Uterus (tissue), 4 donors: ENCODE measurements around the gene VAPA. TPM values are rescaled to one million over a fixed set of nuclear protein-coding genes. Genes with fewer than 3 reads are reported as not detected.

ENCODE experiments used
- DNase-seq, 2 donors: peaks; one replicate each; pipeline ENCODE4 v3.0.0-alpha.2; 2019 to 2020
- H3K27ac ChIP-seq, 2 donors: fragments of 200-600 bp; sonication (generic); 1 replicate in 1 of 2; 2 replicates in 1 of 2; pipeline ENCODE4 v1.5.1; 2016 to 2018
- H3K27me3 ChIP-seq, 2 donors: fragments of 200-600 bp; sonication (generic); one replicate each; pipeline ENCODE4 v1.5.1; 2018 to 2019; ENCODE audit warnings: control low read depth in 1 of 2
- H3K36me3 ChIP-seq, 2 donors: fragments of 200-600 bp; sonication (generic); one replicate each; pipeline ENCODE4 v1.5.1; 2019; ENCODE audit warnings: control low read depth in 1 of 2
- H3K4me1 ChIP-seq, 2 donors: fragments of 200-600 bp; sonication (generic); one replicate each; pipeline ENCODE4 v1.5.1; 2018 to 2019; ENCODE audit warnings: control low read depth in 1 of 2
- H3K4me3 ChIP-seq, 2 donors: fragments of 200-600 bp; sonication (generic); 1 replicate in 1 of 2; 2 replicates in 1 of 2; pipeline ENCODE4 v1.5.1; 2018 to 2019; ENCODE audit warnings: mild to moderate bottlenecking in 1 of 2
- H3K9me3 ChIP-seq, 2 donors: fragments of 200-600 bp; sonication (generic); one replicate each; pipeline ENCODE4 v1.5.1; 2019; ENCODE audit warnings: control low read depth in 1 of 2
- CTCF ChIP-seq, 4 experiments: fragments of 200-600 bp in 2 of 4; fragments of 450-650 bp in 2 of 4; sonication (generic) in 2 of 4; IDR thresholded peaks; one replicate each; pipeline ENCODE4 v1.5.1; 2016 to 2019; ENCODE audit warnings: antibody characterized with exemption in 4 of 4, mild to moderate bottlenecking in 2 of 4, moderate library complexity in 1 of 4
- POLR2A ChIP-seq, 2 donors: fragments of 450-650 bp; IDR thresholded peaks; one replicate each; pipeline ENCODE4 v1.6.1; 2016; ENCODE audit warnings: antibody characterized with exemption in 2 of 2, mild to moderate bottlenecking in 1 of 2, moderate library complexity in 1 of 2
- intact Hi-C: fragments of 100-400 bp; cut with DNase I; formaldehyde crosslinking; loops from one replicate; pipeline ENCODE4 v1.15.1; 2023; ENCODE audit warnings: low total_unique reads
- total RNA-seq, 4 donors: library from RNA; depleted of rRNA in 3 of 4; stranded (reverse); fragments of >200 nt in 3 of 4; gene quantifications; one replicate each; pipeline versions ENCODE4 v1.1.0 to v1.2.4, GENCODE V29; 2014 to 2023
- donor health status: DM: yes; HTN: yes; CAD: no.

The VAPA gene
- total RNA-seq, 4 donors from 2014 or later: 119 to 253 (median 226) TPM

GRCh38 chr18:9952633-9953416 lies 39.0 kb downstream of the VAPA start:
- intact Hi-C loops: no loop called here
- H3K36me3 ChIP-seq: no peaks in the 10 kb centered on the region
- no peak overlapping the region for H3K27ac ChIP-seq
- H3K4me1 ChIP-seq: no peaks in the 10 kb centered on the region
- no peaks in the 10 kb centered on the region for H3K9me3 ChIP-seq
- H3K4me3 ChIP-seq: no peak overlapping the region
- no peak for TF ChIP-seq POLR2A (IDR thresholded peaks at IDR 0.05)
- no peak for TF ChIP-seq CTCF (IDR thresholded peaks at IDR 0.05)
- DNase-seq: no peak
- H3K27me3 ChIP-seq: no peaks in the 10 kb centered on the region

- Histone ChIP-seq H3K27ac (no peak overlapping the region), H3K36me3 (no peaks in the 10 kb centered on the region), H3K9me3 (no peaks in the 10 kb centered on the region), H3K4me3 (no peak overlapping the region), H3K27me3 (no peaks in the 10 kb centered on the region), H3K4me1 (no peaks in the 10 kb centered on the region)
- no peak for DNase-seq
- no peak for TF ChIP-seq CTCF (IDR thresholded peaks at IDR 0.05)
- TF ChIP-seq POLR2A (IDR thresholded peaks at IDR 0.05): no peak
- intact Hi-C loops: no loop called here
These were observed 45.1 kb downstream of the VAPA start for GRCh38 chr18:9958861-9959399.

- H3K27ac ChIP-seq: no peak overlapping the region
- TF ChIP-seq CTCF (IDR thresholded peaks at IDR 0.05): no peak
- TF ChIP-seq POLR2A (IDR thresholded peaks at IDR 0.05): no peak
- no peak overlapping the region for H3K4me3 ChIP-seq
- no peak for DNase-seq
- H3K36me3 ChIP-seq: no peaks in the 10 kb centered on the region
- intact Hi-C loops: no loop called here
- no peaks in the 10 kb centered on the region for H3K4me1 ChIP-seq
- no peaks in the 10 kb centered on the region for H3K27me3 ChIP-seq
- no peaks in the 10 kb centered on the region for H3K9me3 ChIP-seq
These were observed 45.7 kb downstream of the VAPA start for GRCh38 chr18:9959564-9959963.

- Histone ChIP-seq H3K4me3 (no peak overlapping the region), H3K36me3 (no peaks in the 10 kb centered on the region), H3K4me1 (no peaks in the 10 kb centered on the region), H3K27me3 (no peaks in the 10 kb centered on the region), H3K27ac (no peak overlapping the region), H3K9me3 (no peaks in the 10 kb centered on the region)
- intact Hi-C loops: no loop called here
- TF ChIP-seq CTCF (IDR thresholded peaks at IDR 0.05): no peak
- no peak for TF ChIP-seq POLR2A (IDR thresholded peaks at IDR 0.05)
- DNase-seq: no peak
These were observed 46.6 kb downstream of the VAPA start for GRCh38 chr18:9960258-9960904.

GRCh38 chr18:9961041-9961440 lies 47.2 kb downstream of the VAPA start:
- TF ChIP-seq CTCF (IDR thresholded peaks at IDR 0.05): no peak

More at GRCh38 chr18:9961041-9961440, 47.2 kb downstream of the VAPA start:
- intact Hi-C loops: no loop called here
- Histone ChIP-seq H3K27ac (no peak overlapping the region), H3K4me1 (no peaks in the 10 kb centered on the region), H3K27me3 (no peaks in the 10 kb centered on the region), H3K4me3 (no peak overlapping the region), H3K9me3 (no peaks in the 10 kb centered on the region), H3K36me3 (no peaks in the 10 kb centered on the region)
- DNase-seq: no peak
